Panc1 (cell line): ENCODE measurements around the gene B9D2. TPM values are rescaled to one million over a fixed set of nuclear protein-coding genes. Genes with fewer than 3 reads are reported as not detected.

Experiments
- ATAC-seq: fragments of 200-7000 bp; cut with Tn5 transposase; 2 replicates; pipeline ENCODE4 v1.9.1; 2020; ENCODE audit warnings: mild to moderate bottlenecking, moderate library complexity
- BruUV-seq: library from RNA; stranded (reverse); fragments of 400-500 nt; replicated peaks from 2 replicates; lab custom pipeline; 2021; lab: Mats Ljungman, UMichigan
- CTCF ChIA-PET: fragments of 300-600 bp; sonication (Branson Sonifier 250); formaldehyde crosslinking; loops from one replicate; lab custom pipeline; 2022; ENCODE audit warnings: antibody characterized with exemption; lab: Charles Lee
- POLR2A ChIA-PET: fragments of 300-600 bp; sonication (Branson Sonifier 250); formaldehyde crosslinking; loops from one replicate; lab custom pipeline; 2022; ENCODE audit warnings: antibody characterized with exemption; lab: Charles Lee
- DNase-seq: peaks from one replicate; pipeline ENCODE4 v3.0.0-alpha.2; 2010; ENCODE audit warnings: low read depth, low spot score
- H3K27ac ChIP-seq: 2 replicates; pipeline ENCODE4 v1.5.1; 2011; ENCODE audit warnings: mild to moderate bottlenecking, low read length, inconsistent platforms
- H3K27me3 ChIP-seq: fragments of 200-500 bp; sonication (Bioruptor generic); 2 replicates; pipeline ENCODE4 v1.6.0; 2014; ENCODE audit warnings: low read length, inconsistent platforms; ENCODE audit not compliant: control insufficient read depth, insufficient read depth
- H3K36me3 ChIP-seq: fragments of 200-500 bp; sonication (Bioruptor generic); 2 replicates; pipeline ENCODE4 v1.5.1; 2014; ENCODE audit warnings: inconsistent platforms, mild to moderate bottlenecking, low read length, moderate library complexity; ENCODE audit not compliant: control insufficient read depth, insufficient read depth
- H3K4me1 ChIP-seq: 2 replicates; pipeline ENCODE4 v1.5.1; 2011; ENCODE audit warnings: inconsistent platforms, mild to moderate bottlenecking, low read length, moderate library complexity; ENCODE audit not compliant: control insufficient read depth, insufficient read depth
- H3K4me3 ChIP-seq, 2 experiments: 2 replicates each; pipeline ENCODE4 v1.5.1; 2011 to 2012; ENCODE audit warnings: low read depth in 2 of 2, low read length in 2 of 2, mild to moderate bottlenecking in 2 of 2, inconsistent platforms in 1 of 2, moderate library complexity in 1 of 2
- H3K9me3 ChIP-seq: fragments of 200-500 bp; sonication (Bioruptor generic); 2 replicates; pipeline ENCODE4 v1.5.1; 2014; ENCODE audit warnings: low read depth, mild to moderate bottlenecking, inconsistent platforms, low read length, moderate library complexity; ENCODE audit not compliant: control insufficient read depth, insufficient read depth
- CTCF ChIP-seq: fragments of 450-650 bp; IDR thresholded peaks from 2 replicates; pipeline ENCODE4 v1.5.1; 2017; ENCODE audit warnings: mild to moderate bottlenecking
- POLR2AphosphoS5 ChIP-seq: IDR thresholded peaks from 2 replicates; pipeline ENCODE4 v1.6.1; 2012; ENCODE audit warnings: mild to moderate bottlenecking, low read depth, low read length, moderate library complexity
- REST ChIP-seq, 2 experiments: IDR thresholded peaks; 2 replicates each; pipeline ENCODE4 v1.6.1; 2011 to 2012; ENCODE audit warnings: low read depth in 2 of 2, control low read depth in 1 of 2, low read length in 1 of 2, mild to moderate bottlenecking in 1 of 2, moderate library complexity in 1 of 2; ENCODE audit not compliant: insufficient read depth in 1 of 2
- SIN3A ChIP-seq: IDR thresholded peaks from 2 replicates; pipeline ENCODE4 v1.6.1; 2012; ENCODE audit warnings: low read depth, mild to moderate bottlenecking, low read length, moderate library complexity, borderline replicate concordance; ENCODE audit not compliant: insufficient read depth
- TCF7L2 ChIP-seq: IDR thresholded peaks from 2 replicates; pipeline ENCODE4 v1.6.1; 2011; ENCODE audit warnings: mild to moderate bottlenecking, low read depth, low read length, inconsistent platforms
- in situ Hi-C: cut with HindIII; loops from 2 replicates; pipeline ENCODE4 v1.10.0; 2016; ENCODE audit warnings: low sequenced_read_pairs, low pct_unique_long_range_greater_than_20kb
- intact Hi-C: fragments of 100-400 bp; cut with micrococcal nuclease; formaldehyde crosslinking; loops from one replicate; pipeline ENCODE4 v1.10.0; 2022; ENCODE audit not compliant: unreplicated experiment
- total RNA-seq: library from RNA; stranded (reverse); gene quantifications from one replicate; pipeline ENCODE4 v1.2.1, GENCODE V29; 2021; ENCODE audit not compliant: unreplicated experiment

Gene B9D2
- total RNA-seq, 1 experiment from 2014 or later: 7.1 TPM

- DNase-seq (no peak), ATAC-seq (no peak)
- no peak overlapping the region for H3K4me3 ChIP-seq
- H3K27me3 ChIP-seq: no peaks in the 10 kb centered on the region
- intact Hi-C loops (no loop called here), in situ Hi-C loops (no loop called here)
- peaks cover 5% of the 10 kb centered on the region; the same call in 1 of the 2 replicates for H3K4me1 ChIP-seq
- no peaks in the 10 kb centered on the region for H3K9me3 ChIP-seq
- BruUV-seq: no TSS peak
- TF ChIP-seq REST (IDR thresholded peaks at IDR 0.05; ENCODE audit: insufficient read depth in 1 of 2, low read depth in 2 of 2, low read length in 1 of 2): no peak
- no peak for TF ChIP-seq POLR2AphosphoS5
- TF ChIP-seq TCF7L2: no peak
- TF ChIP-seq CTCF: no peak
- no peak for TF ChIP-seq SIN3A
- H3K27ac ChIP-seq: no peak overlapping the region
- H3K36me3 ChIP-seq: peaks cover 6% of the 10 kb centered on the region; the same call in 1 of the 2 replicates
- POLR2A ChIA-PET: no interaction called here
- CTCF ChIA-PET: no interaction called here
Measured at GRCh38 chr19:41355035-41355434, 8.9 kb downstream of the B9D2 start.

- CTCF ChIA-PET: no interaction called here
- Histone ChIP-seq H3K27ac (no peak overlapping the region), H3K4me3 (peak overlapping the region; percentile 45 to 79), H3K9me3 (no peaks in the 10 kb centered on the region), H3K4me1 (peaks cover 5% of the 10 kb centered on the region; the same call in 1 of the 2 replicates), H3K36me3 (peaks cover 6% of the 10 kb centered on the region; the same call in 1 of the 2 replicates), H3K27me3 (no peaks in the 10 kb centered on the region)
- in situ Hi-C loops: no loop called here
- TF ChIP-seq TCF7L2 (no peak), POLR2AphosphoS5 (no peak), REST (IDR thresholded peaks at IDR 0.05; ENCODE audit: insufficient read depth in 1 of 2, low read depth in 2 of 2, low read length in 1 of 2) (no peak), SIN3A (no peak), CTCF (no peak)
- no TSS peak for BruUV-seq
- POLR2A ChIA-PET: no interaction called here
- ATAC-seq: no peak
- DNase-seq: no peak
- intact Hi-C loops: no loop called here
Measured at GRCh38 chr19:41354343-41354953, 9.5 kb downstream of the B9D2 start.
